ENCODE measurements around the gene NOX3.
"Not testable (repeated sequence)": the region's sequence is repeated elsewhere in the genome, so short reads cannot be mapped to it uniquely, and the experiment has no call there.

NOX3 gene

DNA sequence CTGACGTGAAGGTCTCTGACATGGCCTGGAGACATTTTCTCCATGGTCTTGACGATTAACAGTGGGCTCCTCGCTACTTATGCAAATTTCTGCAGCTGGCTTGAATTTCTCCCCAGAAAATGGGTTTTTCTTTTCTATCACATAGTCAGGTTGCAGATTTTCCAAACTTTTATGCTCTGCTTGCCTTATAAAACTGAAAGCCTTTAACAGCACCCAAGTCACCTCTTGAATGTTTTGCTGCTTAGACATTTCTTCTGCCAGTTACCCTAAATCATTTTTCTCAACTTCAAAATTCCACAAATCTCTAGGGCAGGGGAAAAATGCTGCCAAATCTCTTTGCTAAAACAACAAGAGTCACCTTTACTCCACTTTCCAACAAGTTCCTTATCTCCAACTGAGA, 12.9 kb upstream of the NOX3 start:
- not testable (repeated sequence) for DNase-seq

DNA sequence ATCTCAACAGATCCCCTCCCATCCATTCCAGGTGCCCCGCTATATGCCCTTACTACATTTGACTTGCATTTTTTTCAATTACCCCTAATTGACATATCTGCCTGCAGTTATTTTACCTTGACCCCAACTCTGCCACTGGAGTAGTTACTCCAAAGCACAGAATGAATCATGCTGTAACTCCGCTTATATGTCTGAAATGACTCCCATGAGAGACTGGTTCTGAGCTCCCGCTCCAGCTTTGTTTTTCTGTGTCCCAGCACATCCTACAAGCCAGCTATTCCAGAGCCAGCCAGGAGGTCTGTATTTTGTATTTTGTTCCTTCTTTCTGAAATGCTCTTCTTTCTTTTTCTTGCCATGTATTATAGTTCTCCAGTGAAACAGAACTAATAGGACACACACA, 10.9 kb upstream of the NOX3 start:
- DNase-seq, result no peak

DNA sequence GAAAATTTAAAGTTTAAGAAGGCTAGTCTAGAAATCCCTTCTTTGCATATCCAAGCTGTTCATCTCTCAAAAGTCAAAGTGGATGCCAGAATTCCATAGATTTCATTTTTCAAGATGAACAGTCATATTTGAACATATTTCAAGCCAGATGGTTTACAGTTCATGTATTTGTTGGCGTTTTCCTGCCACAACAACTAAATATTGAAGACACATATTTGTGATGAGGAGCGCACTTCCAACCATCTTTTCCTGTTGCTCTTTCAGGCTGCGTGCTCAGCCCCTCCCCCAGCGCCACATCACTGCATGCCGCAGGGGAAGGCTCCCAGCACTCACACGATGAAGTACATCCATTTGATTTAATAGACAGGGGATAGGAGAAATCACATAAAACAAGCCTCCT, 5.9 kb upstream of the NOX3 start:
- DNase-seq, result no peak

GRCh38 chr6:155454471-155454870, 1.2 kb downstream of the NOX3 start:
- peak; percentile 3 for DNase-seq

GRCh38 chr6:155454008-155454407, 1.6 kb downstream of the NOX3 start:
- no peak for DNase-seq

DNA sequence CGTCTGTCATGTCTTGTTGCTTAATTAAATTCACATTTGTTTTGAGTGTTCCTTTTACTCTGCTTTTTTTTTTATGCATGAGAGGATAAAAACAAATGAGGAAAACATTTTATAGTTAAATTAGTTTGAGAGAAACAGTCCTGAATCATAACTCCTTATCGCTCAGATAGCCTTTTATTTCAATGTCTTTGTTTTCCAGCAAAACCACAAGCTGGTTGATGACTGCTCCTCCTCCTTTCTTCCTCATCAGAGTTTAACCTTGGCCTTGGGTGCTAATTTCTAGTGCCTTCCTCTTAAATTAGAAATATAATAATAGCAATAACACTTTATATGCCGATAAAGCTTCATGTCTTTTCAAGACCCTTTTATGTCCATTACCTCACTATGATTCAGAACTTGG, 3.1 kb downstream of the NOX3 start:
- no peak for DNase-seq

DNA sequence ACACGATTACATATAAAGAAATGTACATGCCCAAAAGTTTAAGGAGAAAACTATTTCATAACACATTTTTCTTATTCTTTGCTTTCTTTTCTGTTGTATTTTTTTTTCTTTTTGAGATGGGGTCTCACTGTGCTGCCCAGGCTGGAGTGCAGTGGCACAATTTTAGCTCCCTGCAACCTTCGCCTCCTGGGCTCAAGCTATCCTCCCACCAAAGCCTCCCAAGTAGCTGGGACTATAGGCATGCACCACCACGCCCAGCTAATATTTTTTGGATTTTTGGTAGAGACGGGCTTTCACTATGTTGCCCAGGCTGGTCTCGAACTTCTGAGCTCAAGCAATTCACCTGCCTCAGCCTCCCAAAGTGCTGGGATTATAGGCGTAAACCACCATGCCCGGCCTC, 4.1 kb downstream of the NOX3 start:
- not testable (repeated sequence) for DNase-seq

DNA sequence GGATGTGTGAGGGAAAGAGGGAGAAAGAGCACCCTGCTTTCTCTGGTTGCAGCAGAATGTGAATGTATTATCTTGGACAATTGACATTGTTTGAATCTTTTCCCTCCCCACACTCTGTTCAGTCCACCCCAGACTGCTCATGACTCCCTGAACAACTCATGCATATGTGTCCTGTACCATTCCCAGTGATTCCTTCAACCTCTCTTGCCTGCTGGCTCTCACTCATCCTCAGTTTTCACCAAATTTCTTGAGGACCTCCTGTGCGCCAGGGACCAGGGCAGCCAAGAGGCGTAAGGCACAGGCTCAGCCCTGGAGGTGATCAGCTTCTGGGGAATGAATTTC, 5.4 kb downstream of the NOX3 start:
- DNase-seq, result no peak

DNA sequence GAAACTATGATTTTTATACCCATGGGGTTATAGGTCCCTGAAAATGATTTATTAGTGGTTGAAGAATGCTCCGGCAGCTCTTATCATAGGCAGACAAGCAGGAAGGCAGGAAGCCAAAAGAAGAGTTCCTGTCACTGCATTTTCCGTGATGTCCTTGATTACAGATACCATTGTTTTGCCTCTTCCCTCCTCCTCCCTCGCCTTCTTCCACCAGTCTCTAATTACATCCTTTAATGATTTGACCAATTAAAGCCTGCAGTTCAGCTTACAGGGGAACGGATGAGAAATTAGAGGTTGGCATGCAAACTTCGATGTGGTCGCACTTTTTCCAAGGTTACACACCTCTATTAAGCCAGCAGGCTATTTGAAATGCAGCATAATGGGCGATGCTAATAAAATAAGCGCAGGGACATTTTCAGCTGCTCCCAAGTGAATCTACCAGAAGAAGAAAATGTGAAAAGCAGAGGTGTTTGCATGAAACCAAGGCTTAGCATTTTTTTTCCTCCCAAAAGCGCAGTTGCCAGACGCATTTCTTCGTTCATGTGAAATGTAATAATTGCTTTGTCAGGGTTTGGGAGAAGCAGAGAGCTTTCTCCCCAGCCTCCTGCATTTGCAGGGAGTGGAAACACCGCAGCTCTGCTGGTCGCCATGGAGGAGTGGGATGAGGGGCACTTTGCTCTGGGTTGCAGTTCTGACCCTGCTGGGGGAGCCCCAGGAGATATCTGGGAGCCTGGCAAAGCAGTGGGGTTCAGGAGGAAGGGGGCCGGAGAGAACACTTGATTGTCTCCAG, 6.0 kb downstream of the NOX3 start:
- peak; percentile 63 for DNase-seq

DNA sequence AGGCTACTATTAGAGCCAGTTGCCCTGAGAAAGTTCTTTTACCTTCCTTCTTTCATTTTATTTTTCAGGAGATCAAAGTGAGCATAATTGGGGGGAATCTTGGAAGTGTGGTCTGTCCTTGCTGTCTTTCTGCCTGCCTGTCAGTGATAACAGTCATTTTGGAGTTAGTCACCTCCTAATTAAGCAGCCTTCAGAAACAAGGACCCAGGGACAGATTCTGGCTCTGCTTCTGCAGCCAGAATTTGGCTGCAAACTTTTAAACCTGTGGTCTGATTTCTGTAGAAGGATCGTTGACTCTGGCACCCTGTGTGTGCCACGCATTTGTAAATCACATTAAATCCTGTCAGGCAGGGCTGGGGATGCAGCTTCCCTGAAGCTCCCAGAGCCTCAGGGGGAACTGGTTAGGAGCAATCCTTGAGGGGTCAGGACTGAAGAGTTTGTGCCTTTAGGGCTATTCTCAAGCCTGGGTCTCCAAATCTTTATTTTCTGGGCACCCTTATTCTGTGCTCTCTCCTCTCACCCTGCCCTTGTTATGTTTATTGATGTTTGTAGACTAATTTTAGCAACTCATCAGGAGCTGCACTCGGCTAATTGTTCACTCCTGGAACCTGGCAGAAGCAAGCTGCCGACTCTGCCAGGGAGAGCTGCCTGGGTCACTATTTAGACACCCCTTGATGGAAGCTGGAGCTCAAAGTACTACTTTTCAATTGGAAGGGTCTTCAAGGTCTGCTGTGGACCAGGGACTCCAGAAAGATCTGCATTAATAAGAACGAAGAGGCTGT, 6.8 kb downstream of the NOX3 start:
- no peak for DNase-seq

GRCh38 chr6:155447949-155448348, 7.7 kb downstream of the NOX3 start:
- no peak for DNase-seq

GRCh38 chr6:155444952-155445903, 10.4 kb downstream of the NOX3 start:
- DNase-seq, result no peak

DNA sequence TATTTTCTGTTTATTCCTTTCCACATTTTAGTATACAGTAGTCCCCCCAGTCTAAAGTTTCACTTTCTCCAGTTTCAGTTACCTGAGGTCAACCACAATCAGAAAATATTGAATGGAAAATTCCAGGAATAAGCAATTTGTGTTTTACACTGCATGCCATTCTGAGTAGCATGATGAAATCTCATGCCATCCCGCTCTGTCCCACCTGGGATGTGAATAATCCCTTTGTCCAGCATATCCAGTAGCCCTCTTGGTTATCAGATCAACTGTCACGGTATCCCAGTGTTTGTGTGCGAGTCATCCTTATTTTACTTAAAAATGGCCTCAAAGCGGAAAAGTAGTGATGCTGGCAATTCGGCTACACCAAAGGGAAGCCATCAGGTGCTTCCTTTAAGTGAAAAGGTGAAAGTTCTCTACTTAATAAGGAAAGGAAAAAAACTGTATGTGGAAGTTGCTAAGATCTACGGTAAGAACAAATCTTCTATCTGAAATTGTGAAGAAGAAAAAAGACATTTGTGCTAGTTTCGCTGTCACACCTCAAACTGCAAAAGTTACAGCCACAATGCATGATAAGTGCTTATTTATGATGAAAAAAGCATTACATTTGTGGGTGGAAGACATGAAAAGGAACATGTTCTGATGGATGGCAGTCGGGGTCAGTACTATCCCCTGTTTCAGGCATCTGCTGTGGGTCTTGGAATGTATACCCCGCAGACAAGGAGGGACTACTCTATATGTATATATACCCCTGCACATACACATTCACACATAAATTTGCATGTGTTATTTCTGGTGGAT, 11.3 kb downstream of the NOX3 start:
- DNase-seq, result no peak

DNA sequence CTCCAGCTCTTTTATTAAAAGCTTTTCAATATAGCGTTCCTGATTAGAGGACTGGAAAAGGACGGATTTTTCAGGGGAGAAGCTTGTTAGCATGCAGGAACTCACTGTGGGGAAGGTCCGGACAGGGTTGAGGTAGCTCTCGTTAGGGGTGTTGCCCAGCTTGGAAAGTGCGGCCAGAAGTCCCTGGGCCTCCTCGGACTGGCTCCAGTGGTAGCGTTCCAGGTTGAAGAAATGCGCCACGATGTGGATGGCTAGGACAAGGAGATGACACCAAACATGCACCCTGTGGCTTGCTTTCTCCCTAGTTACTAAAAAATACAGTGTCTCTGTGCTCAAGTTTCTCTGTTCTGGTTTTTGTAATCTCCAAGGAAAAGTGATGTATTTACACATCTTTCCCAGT, 12.5 kb downstream of the NOX3 start:
- DNase-seq, result no peak

DNA sequence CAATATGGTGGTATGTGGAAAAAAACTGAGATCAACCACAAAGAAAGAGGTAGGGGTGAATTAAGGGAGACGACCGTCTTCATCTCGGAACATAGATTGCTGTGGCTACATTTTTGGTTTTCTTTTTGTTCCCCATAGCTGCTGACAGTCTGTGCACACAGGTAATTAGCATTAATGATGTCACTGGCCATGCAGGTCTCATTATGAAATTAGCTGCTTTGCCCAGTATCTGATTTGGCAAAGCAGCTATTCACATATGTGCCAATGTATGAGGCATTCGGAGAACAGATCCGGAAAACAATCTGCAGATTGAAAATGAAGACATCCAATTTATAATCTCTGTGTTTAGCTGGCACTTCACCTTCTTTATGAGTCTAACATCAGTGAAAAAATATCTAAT, 13.1 kb downstream of the NOX3 start:
- no peak for DNase-seq

DNA sequence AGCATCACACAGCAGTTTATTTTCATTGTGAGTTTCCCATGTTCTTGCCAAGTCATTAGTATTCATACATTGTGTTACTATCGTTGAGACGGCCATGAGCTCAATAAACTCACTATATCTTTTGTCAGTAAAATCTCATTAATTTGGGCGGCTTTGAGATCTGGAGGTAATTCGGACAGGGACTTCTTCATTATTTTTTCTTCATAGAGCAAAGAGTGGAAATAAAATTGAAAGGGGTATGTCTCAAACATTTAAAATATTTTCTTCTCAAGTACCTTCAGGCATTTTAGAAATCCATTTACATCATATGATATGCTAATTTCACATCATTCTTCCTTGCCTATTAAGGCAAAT, 14.6 kb downstream of the NOX3 start:
- no peak for DNase-seq

DNA sequence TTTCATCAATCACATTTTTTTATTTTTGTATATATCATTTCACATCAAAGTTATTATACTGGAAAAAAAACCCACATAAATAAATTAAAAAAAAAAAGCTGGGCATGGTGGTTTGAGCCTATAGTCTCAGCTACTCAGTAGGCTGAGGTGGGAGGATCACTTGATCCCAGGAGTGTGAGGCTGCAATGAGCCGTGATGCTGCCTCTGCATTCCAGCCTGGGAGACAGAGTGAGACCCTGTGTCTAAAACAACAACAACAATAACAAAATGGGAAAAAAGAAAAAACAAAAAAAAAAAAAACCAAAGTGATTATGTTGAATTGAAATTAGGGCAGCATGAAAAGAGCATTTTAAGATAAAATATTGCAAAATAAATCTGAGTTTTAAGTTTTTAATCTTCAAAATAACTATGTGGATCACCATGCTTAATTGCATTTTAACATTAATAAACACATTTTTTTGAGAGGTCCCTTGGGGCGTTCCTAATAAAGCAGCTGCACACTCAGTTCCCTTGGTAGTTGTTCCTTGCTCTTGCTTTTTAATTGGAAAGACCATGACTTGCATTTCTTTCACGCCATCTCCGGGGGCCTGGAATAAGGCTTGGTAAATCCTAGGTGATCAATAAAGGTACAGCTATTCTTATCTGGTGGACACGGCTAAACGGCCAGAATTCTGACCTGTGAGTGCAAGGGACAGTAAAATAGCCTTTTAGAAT, 15.1 kb downstream of the NOX3 start:
- no peak for DNase-seq

- no peak for DNase-seq
Observed at GRCh38 chr6:155439376-155439775, 16.3 kb downstream of the NOX3 start.

- DNase-seq, result no peak
Observed at GRCh38 chr6:155436981-155437749, 18.5 kb downstream of the NOX3 start.

- no peak for DNase-seq
Observed at GRCh38 chr6:155434829-155435423, 20.7 kb downstream of the NOX3 start.

DNA sequence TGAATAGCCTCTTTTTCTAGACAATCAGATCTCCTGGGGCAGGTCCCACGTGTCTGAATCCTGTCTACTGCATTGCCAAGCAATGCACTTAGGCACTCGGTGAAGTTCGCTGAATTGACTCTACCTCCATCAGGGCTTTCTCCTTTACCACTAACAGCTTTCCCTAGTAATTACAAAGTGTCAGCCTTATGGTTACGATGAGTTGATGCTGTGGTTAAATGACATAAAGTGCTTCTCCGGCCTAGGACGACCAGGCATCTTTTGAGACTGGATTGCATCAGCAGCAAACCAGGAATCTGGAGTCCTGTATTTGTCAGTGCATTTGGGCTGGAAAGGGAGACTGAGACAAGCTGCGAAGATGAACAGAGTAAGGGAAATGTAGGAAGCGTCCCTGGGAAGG, 21.5 kb downstream of the NOX3 start:
- DNase-seq, result no peak
